Ovary (tissue), 3 donors: ENCODE results near the gene RAP1GAP.

Experiments
- EP300 ChIP-seq: sonication (generic); formaldehyde crosslinking; IDR thresholded peaks from one replicate; pipeline ENCODE4 v1.6.1; 2017; ENCODE audit warnings: antibody characterized with exemption
- POLR2A ChIP-seq: fragments of 450-650 bp; IDR thresholded peaks from one replicate; pipeline ENCODE4 v1.6.1; 2017; ENCODE audit warnings: antibody characterized with exemption, mild to moderate bottlenecking, moderate library complexity
- TF ChIP-seq, protein P1 (sequence below), 3 donors: fragments of 450-650 bp in 2 of 3; fragments of 200-600 bp in 1 of 3; IDR thresholded peaks; one replicate each; pipeline versions ENCODE4 v1.5.1 to v1.8.0; 2016 to 2022; ENCODE audit warnings: antibody characterized with exemption in 3 of 3, mild to moderate bottlenecking in 1 of 3
- donor health status: DM: no; HTN: no; CAD: no.

DNA sequence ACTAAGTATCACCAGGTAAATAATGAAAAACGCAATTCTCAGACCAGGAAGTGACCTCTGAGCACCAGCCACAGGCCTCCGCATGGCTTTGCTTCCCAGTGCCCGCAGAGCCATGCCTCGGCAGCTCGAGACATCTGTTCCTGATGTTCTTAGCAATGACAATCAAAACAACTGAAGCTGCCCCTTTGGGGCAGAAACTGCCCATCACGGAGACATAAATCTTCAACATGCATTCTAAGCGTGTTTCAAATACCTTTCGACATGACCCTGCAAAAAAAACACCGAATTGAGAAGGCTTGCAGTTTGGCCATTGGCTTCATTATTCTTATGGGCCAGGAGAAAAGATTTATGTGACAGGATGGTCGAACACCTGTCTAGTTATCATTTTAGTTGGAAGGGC is 5.8 kb upstream of the RAP1GAP start:
- TF ChIP-seq, protein P1, sequence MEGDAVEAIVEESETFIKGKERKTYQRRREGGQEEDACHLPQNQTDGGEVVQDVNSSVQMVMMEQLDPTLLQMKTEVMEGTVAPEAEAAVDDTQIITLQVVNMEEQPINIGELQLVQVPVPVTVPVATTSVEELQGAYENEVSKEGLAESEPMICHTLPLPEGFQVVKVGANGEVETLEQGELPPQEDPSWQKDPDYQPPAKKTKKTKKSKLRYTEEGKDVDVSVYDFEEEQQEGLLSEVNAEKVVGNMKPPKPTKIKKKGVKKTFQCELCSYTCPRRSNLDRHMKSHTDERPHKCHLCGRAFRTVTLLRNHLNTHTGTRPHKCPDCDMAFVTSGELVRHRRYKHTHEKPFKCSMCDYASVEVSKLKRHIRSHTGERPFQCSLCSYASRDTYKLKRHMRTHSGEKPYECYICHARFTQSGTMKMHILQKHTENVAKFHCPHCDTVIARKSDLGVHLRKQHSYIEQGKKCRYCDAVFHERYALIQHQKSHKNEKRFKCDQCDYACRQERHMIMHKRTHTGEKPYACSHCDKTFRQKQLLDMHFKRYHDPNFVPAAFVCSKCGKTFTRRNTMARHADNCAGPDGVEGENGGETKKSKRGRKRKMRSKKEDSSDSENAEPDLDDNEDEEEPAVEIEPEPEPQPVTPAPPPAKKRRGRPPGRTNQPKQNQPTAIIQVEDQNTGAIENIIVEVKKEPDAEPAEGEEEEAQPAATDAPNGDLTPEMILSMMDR (IDR thresholded peaks at IDR 0.05): no peak
- TF ChIP-seq POLR2A: no peak
- no peak for TF ChIP-seq EP300
